Fibroblast of gingiva (primary cell): Measurements from ENCODE around the gene DENND1A.

Experiments used
- DNase-seq: peaks from one replicate; pipeline ENCODE4 v3.0.0-alpha.2; 2011; ENCODE audit warnings: low read depth

The DENND1A gene

GRCh38 chr9:123772967-123773366 is 157.0 kb downstream of the DENND1A start:
- DNase-seq: no peak

- no peak for DNase-seq
Observed at GRCh38 chr9:123772374-123772773, 157.6 kb downstream of the DENND1A start.

GRCh38 chr9:123771690-123772089 is 158.2 kb downstream of the DENND1A start:
- DNase-seq: no peak

- no peak for DNase-seq
Observed at GRCh38 chr9:123769719-123770118, 160.2 kb downstream of the DENND1A start.

GRCh38 chr9:123763910-123764588 is 165.9 kb downstream of the DENND1A start:
- DNase-seq: peak; percentile 18

- no peak for DNase-seq
Observed at GRCh38 chr9:123761905-123762605, 167.9 kb downstream of the DENND1A start.

GRCh38 chr9:123757960-123758359 is 172.0 kb downstream of the DENND1A start:
- DNase-seq: no peak

GRCh38 chr9:123757547-123757946 is 172.4 kb downstream of the DENND1A start:
- DNase-seq: no peak

GRCh38 chr9:123756484-123757106 is 173.3 kb downstream of the DENND1A start:
- no peak for DNase-seq

GRCh38 chr9:123753669-123754258 is 176.2 kb downstream of the DENND1A start:
- no peak for DNase-seq

- DNase-seq: no peak
Observed at GRCh38 chr9:123753016-123753415, 176.9 kb downstream of the DENND1A start.

GRCh38 chr9:123749580-123750202 is 180.2 kb downstream of the DENND1A start:
- no peak for DNase-seq

GRCh38 chr9:123746765-123747164 is 183.2 kb downstream of the DENND1A start:
- no peak for DNase-seq

- DNase-seq: no peak
Observed at GRCh38 chr9:123745933-123746332, 184.0 kb downstream of the DENND1A start.

- DNase-seq: no peak
Observed at GRCh38 chr9:123745451-123745850, 184.5 kb downstream of the DENND1A start.

- DNase-seq: no peak
Observed at GRCh38 chr9:123743737-123744136, 186.2 kb downstream of the DENND1A start.

- DNase-seq: peak; percentile 94
Observed at GRCh38 chr9:123742009-123742767, 187.7 kb downstream of the DENND1A start.

- no peak for DNase-seq
Observed at GRCh38 chr9:123741214-123741613, 188.7 kb downstream of the DENND1A start.

- no peak for DNase-seq
Observed at GRCh38 chr9:123739902-123740301, 190.0 kb downstream of the DENND1A start.

- DNase-seq: no peak
Observed at GRCh38 chr9:123739387-123739786, 190.5 kb downstream of the DENND1A start.

- no peak for DNase-seq
Observed at GRCh38 chr9:123738648-123739047, 191.3 kb downstream of the DENND1A start.

GRCh38 chr9:123735376-123735775 is 194.6 kb downstream of the DENND1A start:
- no peak for DNase-seq
